ENCODE measurements around the gene CRYBB3. TPM values are rescaled to one million over a fixed set of nuclear protein-coding genes. Genes with fewer than 3 reads are reported as not detected.

The CRYBB3 gene
- total and polyA plus RNA-seq, 2 of the 4 experiments (the other 2 are of a cell fraction), result not detected

GRCh38 chr22:25172153-25172552 lies 27.5 kb upstream of the CRYBB3 start:
- H3K4me1 ChIP-seq (ENCODE audit: control insufficient read depth, insufficient read depth, low read length), result no peaks in the 10 kb centered on the region
- in situ Hi-C loops (cut with MboI; ENCODE audit: low sequenced_read_pairs), result no loop called here
- no peak overlapping the region for H4K5ac ChIP-seq (ENCODE audit: low read depth, low read length)
- no peak overlapping the region for H3K14ac ChIP-seq (replicated peaks; ENCODE audit: low read depth, low read length)
- no peak overlapping the region for H3K56ac ChIP-seq (ENCODE audit: extremely low read depth, insufficient read depth, low read length)
- H3K23ac ChIP-seq (ENCODE audit: low read depth, low read length), result no peak overlapping the region
- no peak overlapping the region for H2AK5ac ChIP-seq (ENCODE audit: low read depth, low read length)
- no peak overlapping the region for H2BK20ac ChIP-seq (ENCODE audit: low read depth, low read length)
- no peak overlapping the region for H2BK15ac ChIP-seq (ENCODE audit: low read depth, low read length)
- no peak overlapping the region for H3K4me2 ChIP-seq (ENCODE audit: low read depth, low read length)
- ATAC-seq (ENCODE audit: low read depth), result no peak
- ChIA-PET POLR2A (ENCODE audit: unreplicated experiment) (no interaction called here), CTCF (no interaction called here)
- no peaks in the 10 kb centered on the region for H3K79me1 ChIP-seq (ENCODE audit: low read depth in 1 of 2, low read length in 2 of 2)
- H4K8ac ChIP-seq (ENCODE audit: low read depth in 2 of 2, low read length in 2 of 2), result no peak overlapping the region
- no peak overlapping the region for H2BK120ac ChIP-seq (ENCODE audit: low read depth, low read length)
- BruUV-seq (replicated peaks), result no TSS peak
- no peak for DNase-seq
- H3K9me1 ChIP-seq (ENCODE audit: insufficient read depth, low read length), result no peaks in the 10 kb centered on the region
- H3K4ac ChIP-seq (ENCODE audit: low read depth, low read length), result no peak overlapping the region
- H3K18ac ChIP-seq (ENCODE audit: low read depth, low read length), result no peak overlapping the region
- H3K36me3 ChIP-seq (ENCODE audit: control insufficient read depth, insufficient read depth, low read length), result no peaks in the 10 kb centered on the region
- no peak overlapping the region for H3K27ac ChIP-seq (ENCODE audit: insufficient read depth, low read length)
- TF ChIP-seq CEBPB (IDR thresholded peaks at IDR 0.05; ENCODE audit: low read depth, low read length) (no peak), MXI1 (IDR thresholded peaks at IDR 0.05; ENCODE audit: borderline replicate concordance, low read depth, low read length) (no peak), CTCF (conservative IDR thresholded peaks at IDR 0.05; ENCODE audit: low read depth, low read length) (no peak), RCOR1 (IDR thresholded peaks at IDR 0.05; ENCODE audit: insufficient replicate concordance, low read length) (no peak), NFE2L2 (IDR thresholded peaks at IDR 0.05; ENCODE audit: low read depth, low read length) (no peak), BHLHE40 (IDR thresholded peaks at IDR 0.05; ENCODE audit: low read depth, low read length) (no peak), POLR2A (IDR thresholded peaks at IDR 0.05; ENCODE audit: low read depth, low read length) (no peak), MAZ (IDR thresholded peaks at IDR 0.05; ENCODE audit: borderline replicate concordance, low read depth, low read length) (no peak), FOS (IDR thresholded peaks at IDR 0.05; ENCODE audit: low read depth, low read length) (no peak), RAD21 (IDR thresholded peaks at IDR 0.05; ENCODE audit: low read length) (no peak), RFX5 (IDR thresholded peaks at IDR 0.05; ENCODE audit: low read depth, low read length) (no peak), SMC3 (IDR thresholded peaks at IDR 0.05; ENCODE audit: low read depth, low read length) (no peak)
- TF ChIP-seq, protein P1, sequence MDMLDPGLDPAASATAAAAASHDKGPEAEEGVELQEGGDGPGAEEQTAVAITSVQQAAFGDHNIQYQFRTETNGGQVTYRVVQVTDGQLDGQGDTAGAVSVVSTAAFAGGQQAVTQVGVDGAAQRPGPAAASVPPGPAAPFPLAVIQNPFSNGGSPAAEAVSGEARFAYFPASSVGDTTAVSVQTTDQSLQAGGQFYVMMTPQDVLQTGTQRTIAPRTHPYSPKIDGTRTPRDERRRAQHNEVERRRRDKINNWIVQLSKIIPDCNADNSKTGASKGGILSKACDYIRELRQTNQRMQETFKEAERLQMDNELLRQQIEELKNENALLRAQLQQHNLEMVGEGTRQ (IDR thresholded peaks at IDR 0.05; ENCODE audit: low read depth, low read length), result no peak
- H3K9ac ChIP-seq (ENCODE audit: low read depth, low read length), result no peak overlapping the region
- H4K20me1 ChIP-seq (ENCODE audit: insufficient read depth, low read length), result no peaks in the 10 kb centered on the region
- no peak overlapping the region for H3K4me3 ChIP-seq (ENCODE audit: insufficient read depth, low read depth, low read length)
- no peak overlapping the region for H2BK5ac ChIP-seq (ENCODE audit: low read depth, low read length, poor library complexity, severe bottlenecking)
- no peak overlapping the region for H2AFZ ChIP-seq (replicated peaks; ENCODE audit: low read length, poor library complexity)
- H3K27me3 ChIP-seq (ENCODE audit: control insufficient read depth, insufficient read depth, low read length), result no peaks in the 10 kb centered on the region
- H4K91ac ChIP-seq (ENCODE audit: insufficient read depth, low read depth, low read length), result no peak overlapping the region
- no peaks in the 10 kb centered on the region for H3K9me3 ChIP-seq (ENCODE audit: control insufficient read depth, insufficient read depth, low read length)
- 43% methylated on average over 2 of the region's 5 CpGs; no CpG with 5 or more reads in 1 of the 2 experiments for WGBS, 2 experiments (ENCODE audit: extremely low coverage in 2 of 2, insufficient read length in 1 of 2)
- dilution Hi-C loops (cut with HindIII; ENCODE audit: low sequenced_read_pairs, unreplicated experiment), result no loop called here
- intact Hi-C loops (cut with micrococcal nuclease), result no loop called here
- no peak overlapping the region for H2AK9ac ChIP-seq (replicated peaks; ENCODE audit: low read depth, low read length, poor library complexity)
